Osteocyte (in vitro differentiated cells): ENCODE results near the gene GLIS1. TPM values are rescaled to one million over a fixed set of nuclear protein-coding genes. Genes with fewer than 3 reads are reported as not detected.

Source experiments
- DNase-seq: peaks from one replicate; pipeline ENCODE4 v3.0.0; 2021; ENCODE audit warnings: mixed read lengths; ENCODE audit not compliant: unreplicated experiment; ENCODE audit errors: extremely low spot score
- H3K27ac Mint-ChIP-seq: one replicate; pipeline ENCODE4 v1.8.0; 2021; ENCODE audit warnings: mild to moderate bottlenecking, mixed read lengths; ENCODE audit not compliant: unreplicated experiment
- H3K27me3 Mint-ChIP-seq: one replicate; pipeline ENCODE4 v1.8.0; 2021; ENCODE audit warnings: mixed read lengths; ENCODE audit not compliant: unreplicated experiment
- H3K36me3 Mint-ChIP-seq: one replicate; pipeline ENCODE4 v1.8.0; 2021; ENCODE audit warnings: mixed read lengths; ENCODE audit not compliant: unreplicated experiment
- H3K4me1 Mint-ChIP-seq: one replicate; pipeline ENCODE4 v1.8.0; 2021; ENCODE audit warnings: mixed read lengths; ENCODE audit not compliant: unreplicated experiment
- H3K4me3 Mint-ChIP-seq: one replicate; pipeline ENCODE4 v1.8.0; 2021; ENCODE audit warnings: mild to moderate bottlenecking, moderate library complexity, mixed read lengths; ENCODE audit not compliant: unreplicated experiment
- H3K9me3 Mint-ChIP-seq: one replicate; pipeline ENCODE4 v1.8.0; 2021; ENCODE audit warnings: mixed read lengths; ENCODE audit not compliant: unreplicated experiment
- CTCF ChIP-seq: fragments of 200-600 bp; sonication (generic); IDR thresholded peaks from 2 replicates; pipeline ENCODE4 v1.5.0; 2021; ENCODE audit warnings: antibody characterized with exemption, mild to moderate bottlenecking, moderate library complexity
- total RNA-seq: library from RNA; stranded (reverse); gene quantifications from 2 replicates; pipeline ENCODE4 v1.2.1, GENCODE V29; 2021

GLIS1 gene
- total RNA-seq, 1 donor from 2014 or later, result 38.3 TPM

DNA sequence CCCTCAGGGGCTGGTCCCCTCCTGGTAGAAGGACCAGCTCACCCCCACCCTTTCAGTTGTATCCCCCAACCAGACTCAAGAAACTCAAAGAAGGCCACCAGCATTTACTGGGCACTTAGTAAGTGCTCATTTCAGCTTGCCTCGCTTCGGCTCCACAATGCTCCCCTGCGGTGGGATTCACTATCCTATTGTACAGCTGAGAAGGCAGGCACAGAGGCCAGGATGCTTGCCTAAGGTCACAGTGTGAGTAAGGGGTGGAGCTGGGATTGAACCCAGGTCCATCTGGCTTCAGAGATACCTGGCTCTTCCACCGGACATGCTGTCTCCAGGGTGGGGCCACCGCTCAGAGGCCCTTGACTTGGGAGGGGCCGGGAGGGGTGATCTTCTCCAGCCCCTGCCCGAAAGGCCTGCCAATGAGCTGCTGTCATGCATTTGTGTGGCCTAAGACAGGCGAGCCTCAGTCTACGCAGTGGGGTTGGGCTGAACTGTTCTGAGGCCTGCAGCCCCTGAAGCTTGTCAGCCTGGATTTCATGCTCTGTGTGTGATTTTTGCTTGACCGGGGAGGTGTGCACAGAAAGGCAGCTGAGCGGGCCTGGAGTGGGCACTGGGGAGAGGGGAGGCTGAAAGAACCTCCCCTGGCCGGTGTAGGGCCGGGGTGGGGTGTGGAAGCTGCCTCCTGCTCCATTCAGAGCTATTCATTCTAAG, 231.7 kb downstream of the GLIS1 start:
- no peak for DNase-seq
- Mint-ChIP-seq H3K4me3 (no peak overlapping the region), H3K27me3 (no peaks in the 10 kb centered on the region), H3K36me3 (peaks cover 14% of the 10 kb centered on the region), H3K27ac (no peak overlapping the region), H3K4me1 (peaks cover 19% of the 10 kb centered on the region), H3K9me3 (no peaks in the 10 kb centered on the region)
- TF ChIP-seq CTCF, result no peak

- Mint-ChIP-seq H3K4me1 (peaks cover 12% of the 10 kb centered on the region), H3K27me3 (no peaks in the 10 kb centered on the region), H3K4me3 (no peak overlapping the region), H3K9me3 (no peaks in the 10 kb centered on the region), H3K27ac (no peak overlapping the region), H3K36me3 (peaks cover 12% of the 10 kb centered on the region)
- no peak for TF ChIP-seq CTCF
- DNase-seq, result no peak
Observed at GRCh38 chr1:53506355-53507050, 232.5 kb downstream of the GLIS1 start.

GRCh38 chr1:53505891-53506290, 233.1 kb downstream of the GLIS1 start:
- Mint-ChIP-seq H3K4me3 (no peak overlapping the region), H3K9me3 (no peaks in the 10 kb centered on the region), H3K27me3 (no peaks in the 10 kb centered on the region), H3K4me1 (peaks cover 6% of the 10 kb centered on the region), H3K27ac (no peak overlapping the region), H3K36me3 (peaks cover 10% of the 10 kb centered on the region)
- TF ChIP-seq CTCF, result no peak
- no peak for DNase-seq

DNA sequence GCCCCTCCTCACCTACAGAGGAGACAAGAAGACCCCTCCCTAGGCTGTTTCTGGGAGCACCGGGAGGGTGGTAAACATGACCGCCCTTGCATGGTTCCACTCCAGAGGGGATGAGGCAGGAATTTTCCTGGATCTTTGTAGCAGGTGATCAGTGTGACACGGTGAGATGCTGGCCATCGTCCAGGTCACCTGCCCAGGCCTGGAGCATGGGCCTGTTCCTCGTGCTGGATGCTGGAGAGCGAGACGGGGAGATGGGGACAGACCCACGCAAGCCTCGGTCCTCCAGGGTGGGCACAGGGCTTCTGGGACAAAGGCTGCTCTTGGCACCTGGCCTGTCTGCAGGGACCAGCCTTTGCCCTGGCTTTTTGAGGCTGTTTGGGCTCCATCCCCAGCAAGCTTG, 233.6 kb downstream of the GLIS1 start:
- H3K36me3 Mint-ChIP-seq, result peaks cover 9% of the 10 kb centered on the region
- no peaks in the 10 kb centered on the region for H3K9me3 Mint-ChIP-seq
- peaks cover 4% of the 10 kb centered on the region for H3K4me1 Mint-ChIP-seq
- no peak overlapping the region for H3K27ac Mint-ChIP-seq
- no peak for TF ChIP-seq CTCF
- no peak for DNase-seq
- H3K27me3 Mint-ChIP-seq, result no peaks in the 10 kb centered on the region
- no peak overlapping the region for H3K4me3 Mint-ChIP-seq

- H3K4me3 Mint-ChIP-seq, result no peak overlapping the region
- H3K27ac Mint-ChIP-seq, result no peak overlapping the region
- peaks cover 4% of the 10 kb centered on the region for H3K4me1 Mint-ChIP-seq
- no peak for DNase-seq
- H3K36me3 Mint-ChIP-seq, result peaks cover 9% of the 10 kb centered on the region
- H3K27me3 Mint-ChIP-seq, result no peaks in the 10 kb centered on the region
- no peak for TF ChIP-seq CTCF
- no peaks in the 10 kb centered on the region for H3K9me3 Mint-ChIP-seq
Observed at GRCh38 chr1:53504901-53505300, 234.1 kb downstream of the GLIS1 start.
